Aorta (tissue), 5 donors: ENCODE results near the gene PRLHR. TPM values are rescaled to one million over a fixed set of nuclear protein-coding genes. Genes with fewer than 3 reads are reported as not detected.

Experiments
- ATAC-seq: fragments of 200-7000 bp; cut with Tn5 transposase; one replicate; pipeline ENCODE4 v1.9.1; 2022; ENCODE audit warnings: moderate library complexity; ENCODE audit not compliant: low FRiP score
- DNase-seq, 2 donors: peaks; one replicate each; pipeline ENCODE4 v3.0.0-alpha.2; 2020
- H3K27ac ChIP-seq, 2 donors: one replicate each; pipeline ENCODE4 v1.5.1; 2013; ENCODE audit warnings: low read length in 2 of 2, mild to moderate bottlenecking in 2 of 2, moderate library complexity in 2 of 2, control low read depth in 1 of 2, inconsistent platforms in 1 of 2, low read depth in 1 of 2
- H3K27me3 ChIP-seq, 2 donors: one replicate each; pipeline ENCODE4 v1.6.1; 2013; ENCODE audit warnings: control low read depth in 1 of 2, low read length in 1 of 2, mild to moderate bottlenecking in 1 of 2, moderate library complexity in 1 of 2; ENCODE audit not compliant: insufficient read depth in 2 of 2, control insufficient read depth in 1 of 2
- H3K36me3 ChIP-seq, 2 donors: one replicate each; pipeline ENCODE4 v1.6.1; 2013; ENCODE audit warnings: control low read depth in 1 of 2, low read length in 1 of 2, mild to moderate bottlenecking in 1 of 2; ENCODE audit not compliant: insufficient read depth in 2 of 2, control insufficient read depth in 1 of 2
- H3K4me1 ChIP-seq, 2 donors: one replicate each; pipeline ENCODE4 v1.6.1; 2013; ENCODE audit warnings: low read length in 2 of 2, control low read depth in 1 of 2, mild to moderate bottlenecking in 1 of 2, moderate library complexity in 1 of 2; ENCODE audit not compliant: insufficient read depth in 2 of 2, control insufficient read depth in 1 of 2
- H3K4me3 ChIP-seq, 2 donors: one replicate each; pipeline ENCODE4 v1.5.1; 2013; ENCODE audit warnings: low read length in 2 of 2, control low read depth in 1 of 2, mild to moderate bottlenecking in 1 of 2
- H3K9me3 ChIP-seq: one replicate; pipeline ENCODE4 v1.6.1; 2013; ENCODE audit warnings: mild to moderate bottlenecking, low read length; ENCODE audit not compliant: control insufficient read depth
- WGBS, 2 donors: extraction: QIAGEN DNeasy Blood & Tissue Kit; methylation state at CpG; one replicate each; pipeline ENCODE4 v1.1.7; 2013; 5-methylcytosine and 5-hydroxymethylcytosine counted together
- intact Hi-C, 2 donors: fragments of 100-400 bp; cut with DNase I; formaldehyde crosslinking; loops; one replicate each; pipeline versions ENCODE4 v1.14.2 to v1.15.0; 2022
- polyA plus RNA-seq, 2 donors: library from polyadenylated mRNA; stranded (reverse); fragments of 200-250 nt; gene quantifications; one replicate each; pipeline ENCODE4 v1.2.3, GENCODE V29; 2013
- total RNA-seq, 2 donors: library from RNA; stranded (reverse); fragmentation: NEBNext Ultra II Directional; extraction: Animal tissue kit (Norgen Biotek cat#: 25700); gene quantifications; one replicate each; pipeline ENCODE4 v1.2.1, GENCODE V29; 2021
- donor health status: healthy with polysubstance abuse.
- donor health status: Bipolar disorder and iron deficiency.
- donor health status: DM: no; HTN: no; CAD: no.
- donor health status: DM: no; HTN: no; CAD: no.
- donor health status: DM: yes; HTN: yes; CAD: no.

PRLHR gene
- total and polyA plus RNA-seq, 4 donors = not detected

DNA sequence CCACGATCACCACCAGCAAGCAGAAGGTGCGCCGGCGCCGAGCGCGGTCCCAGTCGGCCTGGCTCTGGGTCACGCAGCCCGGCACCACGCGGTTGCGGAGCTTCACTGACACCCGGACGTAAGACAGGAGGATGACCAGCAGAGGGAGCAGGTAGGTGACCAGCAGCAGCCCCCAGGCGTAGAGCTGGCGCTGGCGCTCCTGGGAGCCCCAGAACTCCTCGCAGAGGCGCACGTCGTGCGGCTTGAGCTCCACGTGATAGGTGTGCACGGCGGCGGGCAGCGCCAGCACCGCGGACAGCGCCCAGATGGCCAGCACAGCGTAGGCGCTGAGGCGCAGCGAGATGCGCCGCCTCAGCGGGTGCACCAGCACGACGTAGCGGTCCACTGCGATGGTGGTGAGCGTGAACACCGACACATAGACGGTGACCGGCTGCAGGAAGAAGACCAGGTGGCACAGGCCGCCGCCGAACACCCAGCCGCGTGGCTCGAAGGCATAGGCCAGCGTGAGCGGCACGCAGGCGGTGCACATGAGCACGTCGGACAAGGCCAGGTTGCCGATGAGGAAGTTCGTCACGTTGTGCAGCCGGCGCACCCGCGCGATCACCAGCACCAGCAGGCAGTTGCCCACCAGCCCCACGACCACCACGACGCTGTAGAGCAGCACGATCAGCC, 920 bp downstream of the PRLHR start:
- Histone ChIP-seq H3K4me3 (no peak overlapping the region), H3K27ac (no peak overlapping the region), H3K4me1 (no peaks in the 10 kb centered on the region), H3K9me3 (peaks cover 3% of the 10 kb centered on the region), H3K27me3 (no peaks in the 10 kb centered on the region), H3K36me3 (no peaks in the 10 kb centered on the region)
- intact Hi-C loops = no loop called here
- peak; percentile 60 for ATAC-seq
- WGBS, 2 donors = 6 to 8% methylated on average over 70 of the region's 70 CpGs
- DNase-seq = peak; percentile 51 to 77

DNA sequence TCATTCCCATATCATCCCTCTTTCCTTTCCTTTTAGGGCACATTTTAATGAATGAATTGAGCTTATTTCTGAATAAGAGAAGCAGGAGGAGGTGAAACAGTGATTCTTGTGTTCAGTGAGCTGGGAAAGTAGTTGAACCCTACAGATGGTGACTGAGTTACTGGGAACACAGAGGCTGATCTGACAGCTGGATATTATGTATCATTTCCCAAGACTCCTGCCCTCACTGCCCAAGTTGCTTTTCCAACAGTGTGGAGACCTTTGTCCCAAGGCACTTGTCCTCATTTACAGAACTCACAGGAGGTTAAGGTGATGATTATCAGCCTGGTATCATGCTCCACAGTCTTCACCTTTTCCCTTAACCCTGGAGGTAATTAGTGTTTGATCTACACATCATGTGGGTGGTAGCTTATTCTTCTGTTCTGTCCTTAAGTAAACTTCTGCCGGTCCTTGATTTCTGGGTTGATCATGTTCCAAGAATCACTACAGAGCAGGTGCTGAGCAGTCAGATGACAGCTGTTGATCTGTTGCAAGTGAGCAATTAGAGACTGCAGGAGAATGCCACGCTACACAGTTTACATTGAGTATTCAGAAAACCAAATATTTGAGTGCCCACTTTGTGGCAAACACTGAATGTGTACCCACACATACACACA, 2.6 kb downstream of the PRLHR start:
- Histone ChIP-seq H3K36me3 (no peaks in the 10 kb centered on the region), H3K9me3 (peaks cover 3% of the 10 kb centered on the region), H3K27me3 (no peaks in the 10 kb centered on the region), H3K27ac (no peak overlapping the region), H3K4me3 (no peak overlapping the region), H3K4me1 (no peaks in the 10 kb centered on the region)
- intact Hi-C loops = no loop called here
- ATAC-seq (no peak), DNase-seq (no peak)
- 80 to 87% methylated on average over 2 of the region's 2 CpGs for WGBS, 2 donors

DNA sequence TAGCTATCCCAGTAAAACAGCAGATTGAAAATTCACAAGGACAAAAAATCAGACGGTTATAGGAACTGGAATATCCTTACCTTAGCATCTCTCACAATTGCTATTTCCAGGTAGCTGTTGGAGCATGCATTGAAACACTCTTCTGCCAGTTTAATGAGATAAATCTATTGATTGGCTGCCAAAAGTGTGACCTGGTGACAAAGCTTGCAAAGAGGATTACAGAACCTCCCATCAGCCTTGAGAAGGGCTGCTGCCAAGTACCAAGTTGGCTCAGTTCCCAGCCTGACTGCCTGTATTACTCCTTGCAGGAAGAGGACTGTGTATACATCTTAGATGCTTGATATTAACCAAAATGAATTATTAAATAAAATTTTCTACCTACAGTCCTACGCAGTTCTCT, 5.1 kb downstream of the PRLHR start:
- intact Hi-C loops = no loop called here
- Histone ChIP-seq H3K4me3 (no peak overlapping the region), H3K4me1 (no peaks in the 10 kb centered on the region), H3K27me3 (no peaks in the 10 kb centered on the region), H3K27ac (no peak overlapping the region), H3K9me3 (peaks cover 3% of the 10 kb centered on the region), H3K36me3 (no peaks in the 10 kb centered on the region)
- 60 to 66% methylated on average over 2 of the region's 2 CpGs for WGBS, 2 donors
- no peak for DNase-seq
- no peak for ATAC-seq

DNA sequence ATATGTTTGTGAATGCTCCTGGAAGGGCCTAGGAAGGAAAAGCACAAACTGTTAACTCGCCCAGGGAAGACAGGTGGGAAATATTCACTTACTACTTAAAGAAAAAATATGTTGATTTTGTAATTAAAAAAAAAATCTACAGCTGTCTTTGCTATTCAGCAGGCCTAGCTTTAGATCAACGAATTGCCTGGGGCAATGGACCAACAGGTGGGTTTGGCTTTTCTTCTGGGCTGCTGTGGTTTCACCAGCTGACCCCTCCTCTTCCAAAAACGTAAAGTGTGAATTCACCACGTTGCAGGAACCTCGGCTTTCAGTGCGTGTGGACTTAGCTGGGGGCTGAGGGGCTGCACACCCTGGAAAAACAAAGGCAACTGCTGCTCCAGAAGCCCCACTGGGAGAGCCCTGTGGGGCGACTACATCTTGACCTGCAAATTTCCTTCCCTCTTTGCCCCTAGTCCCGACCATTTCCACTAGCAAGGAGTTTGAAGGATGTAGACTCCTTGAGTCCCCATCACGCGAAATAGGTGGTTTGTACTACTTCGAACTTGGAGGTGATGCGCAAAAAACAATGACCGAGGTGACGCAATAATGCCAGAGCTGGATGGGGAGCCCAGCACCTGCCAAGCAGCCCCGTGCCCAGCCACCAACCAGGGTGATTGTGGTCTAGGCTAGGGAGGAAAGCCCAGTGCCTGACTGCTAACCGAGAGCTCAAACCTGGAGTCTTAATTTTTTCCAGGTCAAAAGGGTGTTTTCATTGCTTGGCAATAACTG, 7.4 kb downstream of the PRLHR start:
- Histone ChIP-seq H3K9me3 (no peaks in the 10 kb centered on the region), H3K27me3 (no peaks in the 10 kb centered on the region), H3K4me3 (no peak overlapping the region), H3K36me3 (no peaks in the 10 kb centered on the region), H3K27ac (no peak overlapping the region), H3K4me1 (no peaks in the 10 kb centered on the region)
- intact Hi-C loops = no loop called here
- DNase-seq (no peak), ATAC-seq (no peak)
- 60 to 64% methylated on average over 16 of the region's 16 CpGs for WGBS, 2 donors

DNA sequence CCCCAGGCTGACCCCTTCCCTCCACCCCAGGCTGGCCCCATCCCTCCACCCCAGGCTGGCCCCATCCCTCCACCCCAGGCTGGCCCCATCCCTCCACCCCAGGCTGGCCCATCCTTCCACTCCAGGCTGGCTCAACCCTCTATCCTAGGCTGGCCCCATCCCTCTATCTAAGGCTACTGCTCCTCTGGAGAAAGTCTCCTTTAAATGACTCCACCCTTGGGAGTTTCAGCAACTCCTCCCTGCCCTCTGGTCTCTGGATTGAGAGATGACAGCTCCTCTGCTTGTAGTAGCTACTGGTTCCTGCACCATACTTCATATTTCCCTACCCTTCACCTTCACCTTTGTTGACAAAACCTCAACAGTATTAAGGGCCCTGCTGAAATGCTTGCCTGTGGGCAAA, 8.5 kb downstream of the PRLHR start:
- Histone ChIP-seq H3K9me3 (no peaks in the 10 kb centered on the region), H3K4me1 (no peaks in the 10 kb centered on the region), H3K27me3 (no peaks in the 10 kb centered on the region), H3K4me3 (no peak overlapping the region), H3K36me3 (no peaks in the 10 kb centered on the region), H3K27ac (no peak overlapping the region)
- no peak for ATAC-seq
- DNase-seq = no peak
- intact Hi-C loops = no loop called here

DNA sequence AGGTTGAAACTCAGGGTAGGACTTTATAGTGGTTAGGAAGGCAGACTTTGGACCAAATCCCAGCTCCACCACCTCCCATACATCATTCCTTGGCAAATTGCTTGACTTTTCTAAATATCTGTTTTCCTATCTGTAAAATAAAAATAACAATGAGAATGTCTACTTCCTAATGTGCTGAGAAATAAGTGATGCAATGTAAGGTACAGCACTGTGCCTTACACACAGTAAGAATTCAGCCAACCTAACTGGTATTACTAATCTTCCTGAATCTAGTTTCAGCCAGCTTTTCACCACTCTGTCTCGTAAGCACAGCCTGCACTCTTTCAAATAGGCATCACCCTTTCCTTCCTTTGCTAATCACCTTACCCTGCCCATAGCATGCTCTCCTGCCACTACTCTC, 9.7 kb downstream of the PRLHR start:
- Histone ChIP-seq H3K27ac (no peak overlapping the region), H3K27me3 (no peaks in the 10 kb centered on the region), H3K4me1 (no peaks in the 10 kb centered on the region), H3K36me3 (no peaks in the 10 kb centered on the region), H3K9me3 (no peaks in the 10 kb centered on the region), H3K4me3 (no peak overlapping the region)
- WGBS, 2 donors = 25 to 28% methylated on average over 1 of the region's 1 CpG
- intact Hi-C loops = no loop called here
- DNase-seq (no peak), ATAC-seq (no peak)

DNA sequence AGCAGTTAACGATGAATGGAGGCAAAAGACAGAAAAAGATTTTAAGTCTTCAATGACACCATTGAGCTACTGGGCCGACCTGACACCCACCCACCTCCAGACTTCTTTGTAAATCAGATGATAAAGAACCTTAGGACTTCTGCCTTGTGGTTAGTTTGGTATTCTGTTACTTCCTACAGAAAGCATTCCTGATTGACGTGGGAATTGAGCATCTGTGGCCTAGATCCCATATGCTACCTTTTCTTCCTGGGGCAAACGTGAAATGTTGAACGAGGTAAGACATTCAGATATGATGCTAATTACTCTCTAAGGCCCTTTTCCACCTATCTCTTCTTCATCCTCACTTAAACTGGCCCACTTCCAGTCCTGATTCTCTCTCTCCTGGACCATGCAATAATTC, 10.2 kb downstream of the PRLHR start:
- H3K4me3 ChIP-seq = no peak overlapping the region
- no peak overlapping the region for H3K27ac ChIP-seq
- WGBS, 2 donors = 81 to 82% methylated on average over 5 of the region's 5 CpGs
- intact Hi-C loops = no loop called here
- H3K9me3 ChIP-seq = no peaks in the 10 kb centered on the region
- no peaks in the 10 kb centered on the region for H3K27me3 ChIP-seq
- ATAC-seq (no peak), DNase-seq (no peak)
- H3K36me3 ChIP-seq = no peaks in the 10 kb centered on the region
- no peaks in the 10 kb centered on the region for H3K4me1 ChIP-seq

DNA sequence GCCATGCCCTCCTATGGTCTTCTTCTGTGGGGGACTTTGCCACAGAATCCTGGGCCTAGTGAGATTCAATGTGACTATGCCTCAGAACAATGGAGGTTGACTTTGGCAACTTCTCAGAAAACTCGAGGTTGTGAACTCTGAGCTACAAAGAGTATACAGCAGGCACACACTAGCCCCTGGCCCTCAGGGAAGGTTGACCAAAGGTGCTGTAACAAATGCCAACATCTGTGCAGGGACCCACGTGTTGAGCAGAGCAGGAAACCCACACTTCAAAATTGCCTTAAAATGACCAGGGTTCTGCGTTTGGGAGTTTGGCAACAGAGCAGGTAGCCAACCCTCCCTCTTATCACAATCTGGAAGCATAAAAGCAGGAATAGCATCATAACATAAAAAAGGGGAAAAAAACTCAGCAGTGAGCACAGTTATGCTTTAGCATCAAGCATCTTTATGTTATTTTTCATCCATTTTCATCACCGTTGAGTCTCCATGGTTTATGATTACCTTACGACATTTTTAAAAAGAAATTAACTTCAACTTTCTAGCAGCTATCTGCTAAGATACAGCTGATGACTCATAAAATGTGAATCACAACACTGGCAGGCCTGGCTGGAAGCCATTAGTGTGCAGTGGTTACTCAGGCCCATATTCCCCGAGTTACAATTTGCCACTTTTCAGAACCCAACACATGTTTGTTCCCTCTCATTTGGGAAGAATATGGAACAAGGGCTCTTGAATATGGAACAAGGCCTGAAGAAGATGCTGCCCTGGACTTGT, 11.1 kb downstream of the PRLHR start:
- Histone ChIP-seq H3K4me3 (no peak overlapping the region), H3K27ac (no peak overlapping the region), H3K27me3 (no peaks in the 10 kb centered on the region), H3K36me3 (no peaks in the 10 kb centered on the region), H3K4me1 (no peaks in the 10 kb centered on the region), H3K9me3 (no peaks in the 10 kb centered on the region)
- no peak for ATAC-seq
- no peak for DNase-seq
- WGBS, 2 donors = 68 to 71% methylated on average over 6 of the region's 6 CpGs
- intact Hi-C loops = no loop called here
